Neural cell (in vitro differentiated cells): ENCODE results near the gene HRH2.

Source experiments
- CTCF ChIP-seq: fragments of 450-650 bp; IDR thresholded peaks from 2 replicates; pipeline ENCODE4 v1.5.1; 2014; ENCODE audit warnings: antibody characterized with exemption, mild to moderate bottlenecking, moderate library complexity; ENCODE audit not compliant: poor library complexity, severe bottlenecking
- EP300 ChIP-seq: fragments of 450-650 bp; conservative IDR thresholded peaks from 2 replicates; pipeline ENCODE4 v1.6.1; 2014; ENCODE audit warnings: antibody characterized with exemption, mild to moderate bottlenecking, moderate library complexity; ENCODE audit not compliant: poor library complexity, severe bottlenecking
- EZH2 ChIP-seq: fragments of 200-600, 300-800 bp; shearing (Covaris generic), sonication (generic); IDR thresholded peaks from 2 replicates; pipeline ENCODE4 v1.6.1; 2014; ENCODE audit warnings: antibody characterized with exemption, low read length, borderline replicate concordance, mild to moderate bottlenecking; ENCODE audit not compliant: insufficient read depth, poor library complexity, severe bottlenecking
- POLR2AphosphoS5 ChIP-seq: IDR thresholded peaks from 2 replicates; pipeline ENCODE4 v1.6.1; 2012
- RAD21 ChIP-seq: fragments of 450-650 bp; conservative IDR thresholded peaks from 2 replicates; pipeline ENCODE4 v1.6.1; 2014; ENCODE audit warnings: antibody characterized with exemption, mild to moderate bottlenecking, moderate library complexity
- REST ChIP-seq: IDR thresholded peaks from 2 replicates; pipeline ENCODE4 v1.6.1; 2012; ENCODE audit warnings: borderline replicate concordance
- SMC3 ChIP-seq: fragments of 450-650 bp; conservative IDR thresholded peaks from 2 replicates; pipeline ENCODE4 v1.6.1; 2014; ENCODE audit warnings: antibody characterized with exemption, mild to moderate bottlenecking, moderate library complexity; ENCODE audit not compliant: poor library complexity

DNA sequence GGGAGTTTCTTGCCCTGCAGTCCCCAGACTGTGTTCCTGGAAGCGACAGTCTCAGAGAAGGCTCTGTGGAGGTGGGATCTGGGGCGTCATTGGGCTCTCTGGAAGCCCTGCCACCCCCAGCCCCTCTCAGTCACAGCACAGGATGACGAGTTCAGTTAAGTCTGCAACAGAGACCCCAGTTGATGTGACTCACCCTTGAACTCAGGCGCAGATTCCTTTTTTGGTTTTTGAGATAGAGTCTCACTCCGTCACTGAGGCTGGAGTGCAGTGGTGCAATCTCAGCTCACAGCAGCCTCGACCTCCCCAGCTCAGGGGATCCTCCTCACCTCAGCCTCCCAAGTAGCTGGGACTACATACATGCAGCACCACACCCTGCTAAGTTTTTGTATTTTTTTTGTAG lies 8.3 kb downstream of the HRH2 start:
- TF ChIP-seq POLR2AphosphoS5 (no peak), CTCF (no peak), SMC3 (no peak), EZH2 (no peak), EP300 (no peak), RAD21 (no peak), REST (no peak)
